Measurements from ENCODE around the gene KAZALD1.

KAZALD1 gene

GRCh38 chr10:101092881-101093354 lies 31.1 kb downstream of the KAZALD1 start:
- no peaks in the 10 kb centered on the region for H3K9me3 ChIP-seq
- no peak overlapping the region for H3K4me3 ChIP-seq
- TF ChIP-seq CTCF (IDR thresholded peaks at IDR 0.05) = no peak
- no peaks in the 10 kb centered on the region for H3K4me1 ChIP-seq
- intact Hi-C loops (cut with DNase I; ENCODE audit: low total_unique reads) = no loop called here
- peaks cover 0 to 91% of the 10 kb centered on the region in 2 donors for H3K27me3 ChIP-seq
- H3K27ac ChIP-seq = no peak overlapping the region
- H3K36me3 ChIP-seq = no peaks in the 10 kb centered on the region
- no peak for DNase-seq

- H3K36me3 ChIP-seq = no peaks in the 10 kb centered on the region
- intact Hi-C loops (cut with DNase I; ENCODE audit: low total_unique reads) = loop anchor here (2.0 kb wide), 1 partner anchor 47 kb away; no protein-coding TSS in a partner anchor
- no peak overlapping the region for H3K4me3 ChIP-seq
- no peaks in the 10 kb centered on the region for H3K4me1 ChIP-seq
- H3K27me3 ChIP-seq = peaks cover 0 to 91% of the 10 kb centered on the region in 2 donors
- H3K9me3 ChIP-seq = no peaks in the 10 kb centered on the region
- H3K27ac ChIP-seq = no peak overlapping the region
- no peak for TF ChIP-seq CTCF (IDR thresholded peaks at IDR 0.05)
- no peak for DNase-seq
These were observed 32.5 kb downstream of the KAZALD1 start for GRCh38 chr10:101094121-101094879.

- no peak for TF ChIP-seq CTCF (IDR thresholded peaks at IDR 0.05)
- H3K36me3 ChIP-seq = no peaks in the 10 kb centered on the region
- DNase-seq = no peak
- H3K4me1 ChIP-seq = no peaks in the 10 kb centered on the region
- no peak overlapping the region for H3K27ac ChIP-seq
- H3K27me3 ChIP-seq = peaks cover 0 to 91% of the 10 kb centered on the region in 2 donors
- H3K4me3 ChIP-seq = no peak overlapping the region
- no peaks in the 10 kb centered on the region for H3K9me3 ChIP-seq
- intact Hi-C loops (cut with DNase I; ENCODE audit: low total_unique reads) = loop anchor here (2.0 kb wide), 1 partner anchor 46 kb away; no protein-coding TSS in a partner anchor
These were observed 33.2 kb downstream of the KAZALD1 start for GRCh38 chr10:101095004-101095403.

- Histone ChIP-seq H3K27me3 (peaks cover 0 to 90% of the 10 kb centered on the region in 2 donors), H3K27ac (no peak overlapping the region), H3K9me3 (no peaks in the 10 kb centered on the region), H3K4me1 (no peaks in the 10 kb centered on the region), H3K4me3 (no peak overlapping the region), H3K36me3 (no peaks in the 10 kb centered on the region)
- peak; percentile 69 to 78 for TF ChIP-seq CTCF (IDR thresholded peaks at IDR 0.05)
- intact Hi-C loops (cut with DNase I; ENCODE audit: low total_unique reads) = loop anchor here (2.0 kb wide), 1 partner anchor 45 kb away; no protein-coding TSS in a partner anchor
- peak; percentile 42 to 69 for DNase-seq
These were observed 33.9 kb downstream of the KAZALD1 start for GRCh38 chr10:101095550-101096213.

GRCh38 chr10:101096378-101096777 lies 34.6 kb downstream of the KAZALD1 start:
- TF ChIP-seq CTCF (IDR thresholded peaks at IDR 0.05) = no peak
- Histone ChIP-seq H3K27me3 (peaks cover 0 to 88% of the 10 kb centered on the region in 2 donors), H3K4me3 (no peak overlapping the region), H3K4me1 (no peaks in the 10 kb centered on the region), H3K36me3 (no peaks in the 10 kb centered on the region), H3K27ac (no peak overlapping the region), H3K9me3 (no peaks in the 10 kb centered on the region)
- no peak for DNase-seq
- intact Hi-C loops (cut with DNase I; ENCODE audit: low total_unique reads) = no loop called here
